ENCODE results near the gene PTPRG.

The PTPRG gene

DNA sequence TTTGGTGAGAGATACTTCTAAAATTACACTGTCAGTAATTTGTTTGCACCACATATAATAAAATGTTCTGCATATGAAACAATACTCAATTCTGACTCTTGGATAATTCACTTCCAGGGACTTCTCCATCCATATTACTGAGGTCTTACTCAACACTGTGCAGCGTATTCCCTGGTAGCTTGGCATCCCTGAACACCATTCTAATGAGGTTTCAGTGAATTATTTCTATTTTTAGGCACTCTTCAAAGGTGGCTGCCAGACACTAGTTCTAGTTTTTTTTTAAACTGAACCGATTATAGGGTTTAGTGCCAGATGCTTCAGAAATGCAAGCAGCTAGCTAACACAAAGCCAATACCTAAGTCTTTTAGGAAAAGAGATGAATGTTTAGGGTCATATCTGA, 528.7 kb downstream of the PTPRG start:
- no peaks in the 10 kb centered on the region for H3K4me1 Mint-ChIP-seq
- H3K36me3 Mint-ChIP-seq: no peaks in the 10 kb centered on the region
- H3K4me3 Mint-ChIP-seq: no peak overlapping the region
- CTCF ChIA-PET: no interaction called here
- no peak overlapping the region for H3K27ac Mint-ChIP-seq
- no peak for DNase-seq
- H3K27me3 Mint-ChIP-seq: no peaks in the 10 kb centered on the region
- H3K9me3 Mint-ChIP-seq: no peaks in the 10 kb centered on the region

DNA sequence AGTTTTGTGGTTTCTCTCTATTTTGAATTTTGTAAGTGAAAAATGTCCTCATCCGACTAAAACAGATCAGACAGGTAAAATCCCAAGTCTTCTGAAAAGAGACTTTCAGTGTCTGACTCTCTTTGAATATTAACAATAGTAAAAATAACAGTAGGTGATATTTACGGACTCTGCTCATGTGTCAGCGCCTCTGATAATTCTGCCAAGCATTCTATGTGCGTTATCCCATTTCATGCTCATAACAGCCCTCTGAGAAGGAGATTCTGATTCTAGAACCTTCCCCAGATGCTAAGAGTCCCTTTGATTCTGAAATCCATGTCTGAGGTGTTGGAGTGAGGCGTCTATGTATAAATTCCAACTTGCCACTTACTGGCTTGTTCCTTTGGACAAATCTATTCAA, 529.1 kb downstream of the PTPRG start:
- Mint-ChIP-seq H3K27ac (no peak overlapping the region), H3K4me1 (no peaks in the 10 kb centered on the region), H3K27me3 (no peaks in the 10 kb centered on the region), H3K4me3 (no peak overlapping the region), H3K9me3 (no peaks in the 10 kb centered on the region), H3K36me3 (no peaks in the 10 kb centered on the region)
- DNase-seq: no peak
- CTCF ChIA-PET: no interaction called here

DNA sequence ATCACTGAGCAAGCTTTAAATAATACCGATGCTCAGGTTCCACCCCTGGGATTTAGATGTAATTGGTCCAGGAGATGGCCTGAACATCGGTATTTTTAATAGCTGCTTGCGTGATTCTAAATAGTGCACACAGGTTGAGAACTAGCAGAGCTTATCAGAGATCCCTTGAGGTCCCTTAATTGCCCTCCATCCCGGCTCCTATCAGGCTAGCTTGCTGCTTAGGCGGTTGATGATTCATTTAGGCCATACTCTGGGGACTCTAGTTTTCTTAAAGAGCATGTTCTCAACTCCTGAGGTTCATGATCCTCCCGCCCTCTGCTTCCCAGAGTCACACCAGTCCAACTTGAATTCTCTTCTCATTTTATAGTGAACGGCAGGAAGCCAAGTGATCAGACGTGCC, 531.7 kb downstream of the PTPRG start:
- no peaks in the 10 kb centered on the region for H3K36me3 Mint-ChIP-seq
- H3K4me1 Mint-ChIP-seq: no peaks in the 10 kb centered on the region
- no peak overlapping the region for H3K27ac Mint-ChIP-seq
- no peak overlapping the region for H3K4me3 Mint-ChIP-seq
- H3K27me3 Mint-ChIP-seq: no peaks in the 10 kb centered on the region
- H3K9me3 Mint-ChIP-seq: no peaks in the 10 kb centered on the region
- CTCF ChIA-PET: no interaction called here
- DNase-seq: no peak

DNA sequence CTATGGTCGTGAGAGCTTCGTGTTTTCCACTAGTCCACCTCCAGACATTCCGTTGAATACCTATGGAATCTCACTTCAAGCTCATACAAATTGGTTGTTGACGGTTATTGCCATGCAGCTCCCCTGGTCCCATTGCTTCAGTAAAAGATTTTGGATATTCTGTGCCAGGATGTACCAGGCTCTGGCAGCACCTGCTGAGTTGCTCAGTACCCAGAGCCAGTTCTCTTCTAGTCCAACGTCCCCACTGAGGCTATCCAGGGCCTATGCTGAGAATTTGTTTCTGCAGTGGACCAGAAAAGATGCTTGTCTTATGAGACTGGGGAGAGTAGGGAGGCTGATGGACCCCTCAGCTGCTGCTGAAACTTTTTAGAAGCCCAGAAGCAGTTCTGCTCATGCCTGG, 533.1 kb downstream of the PTPRG start:
- Mint-ChIP-seq H3K27ac (no peak overlapping the region), H3K4me3 (no peak overlapping the region), H3K36me3 (no peaks in the 10 kb centered on the region), H3K9me3 (no peaks in the 10 kb centered on the region), H3K4me1 (no peaks in the 10 kb centered on the region), H3K27me3 (no peaks in the 10 kb centered on the region)
- DNase-seq: no peak
- CTCF ChIA-PET: no interaction called here

DNA sequence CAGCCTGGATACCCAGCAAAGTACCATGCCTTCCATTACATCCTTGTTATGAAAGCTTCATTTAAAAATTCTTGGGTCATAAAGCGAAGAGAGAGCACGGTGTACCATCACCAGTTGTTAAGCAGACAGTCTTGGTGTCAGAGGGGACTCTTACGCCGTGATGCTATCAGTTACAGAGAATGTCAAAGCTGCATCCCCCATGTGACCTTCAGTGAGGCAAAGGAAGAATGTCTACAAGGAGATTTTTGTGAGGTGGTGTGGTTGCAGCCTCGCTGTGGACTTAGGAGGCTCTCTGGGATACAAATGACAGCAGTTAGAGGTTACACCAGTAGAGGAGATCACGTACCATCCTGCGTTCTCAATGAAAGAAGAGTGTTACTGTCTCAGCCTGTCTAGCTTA, 533.7 kb downstream of the PTPRG start:
- CTCF ChIA-PET: no interaction called here
- Mint-ChIP-seq H3K4me1 (no peaks in the 10 kb centered on the region), H3K4me3 (no peak overlapping the region), H3K9me3 (no peaks in the 10 kb centered on the region), H3K27ac (no peak overlapping the region), H3K36me3 (no peaks in the 10 kb centered on the region), H3K27me3 (no peaks in the 10 kb centered on the region)
- DNase-seq: no peak

DNA sequence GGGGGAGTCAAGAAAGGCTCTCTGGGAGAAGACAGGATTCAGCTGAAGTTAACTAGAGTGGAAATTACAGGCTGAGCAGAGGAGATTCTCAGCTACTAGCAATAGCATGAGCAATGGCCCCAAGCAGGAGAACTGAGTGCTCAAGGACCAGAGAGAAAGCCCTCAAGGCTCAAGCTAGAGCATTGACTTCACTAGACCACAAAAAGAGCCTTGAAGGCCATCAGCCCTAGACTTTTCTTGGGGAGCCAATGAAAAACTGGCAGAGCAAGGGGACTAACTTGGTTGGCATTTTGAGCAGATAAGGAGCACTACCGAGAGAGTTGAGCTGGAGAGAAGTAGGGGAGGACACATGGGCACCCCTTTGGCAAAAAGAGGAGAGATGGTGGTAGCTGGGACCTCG, 534.4 kb downstream of the PTPRG start:
- no peaks in the 10 kb centered on the region for H3K4me1 Mint-ChIP-seq
- DNase-seq: no peak
- H3K9me3 Mint-ChIP-seq: no peaks in the 10 kb centered on the region
- no peak overlapping the region for H3K27ac Mint-ChIP-seq
- H3K27me3 Mint-ChIP-seq: no peaks in the 10 kb centered on the region
- no peaks in the 10 kb centered on the region for H3K36me3 Mint-ChIP-seq
- H3K4me3 Mint-ChIP-seq: no peak overlapping the region
- CTCF ChIA-PET: no interaction called here

DNA sequence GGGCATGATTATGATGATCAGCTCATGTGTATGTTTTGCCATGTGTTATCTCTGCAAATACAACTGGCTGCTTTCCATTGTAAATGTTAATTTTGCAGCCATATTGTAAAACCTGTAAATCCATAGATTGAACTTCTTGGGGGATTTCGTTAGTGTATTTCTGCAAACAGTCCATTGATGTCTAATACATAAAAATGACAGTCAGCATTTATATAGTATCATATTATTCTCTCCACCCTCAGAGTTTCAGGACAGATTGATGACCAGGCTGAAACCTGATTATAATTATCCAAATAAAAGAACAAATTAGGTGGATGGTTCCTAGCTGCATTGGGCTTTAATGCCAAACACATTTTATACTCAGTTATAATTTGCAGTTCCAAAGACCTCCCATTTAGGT, 535.1 kb downstream of the PTPRG start:
- Mint-ChIP-seq H3K27me3 (no peaks in the 10 kb centered on the region), H3K4me1 (no peaks in the 10 kb centered on the region), H3K27ac (no peak overlapping the region), H3K4me3 (no peak overlapping the region), H3K36me3 (no peaks in the 10 kb centered on the region), H3K9me3 (no peaks in the 10 kb centered on the region)
- DNase-seq: no peak
- CTCF ChIA-PET: no interaction called here

DNA sequence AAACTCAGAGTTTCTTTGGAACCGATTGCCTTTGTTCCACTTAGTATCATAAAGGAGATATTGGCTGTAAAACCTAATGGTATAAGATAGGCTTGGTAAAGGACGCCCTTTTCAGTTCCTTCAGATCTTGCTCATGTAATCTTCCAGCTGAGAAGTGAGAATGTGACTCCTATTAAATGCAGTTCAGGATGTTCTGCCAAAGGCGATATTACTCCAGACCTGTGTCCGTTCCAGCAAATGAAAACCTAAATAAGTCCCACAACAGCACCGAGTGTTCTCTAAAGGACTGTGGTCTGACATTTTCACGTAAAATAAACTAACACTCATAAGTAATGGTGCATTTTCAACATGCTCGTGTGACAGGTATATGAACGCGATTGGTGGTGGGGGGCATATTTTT, 535.8 kb downstream of the PTPRG start:
- Mint-ChIP-seq H3K9me3 (no peaks in the 10 kb centered on the region), H3K4me3 (no peak overlapping the region), H3K4me1 (no peaks in the 10 kb centered on the region), H3K27me3 (no peaks in the 10 kb centered on the region), H3K36me3 (no peaks in the 10 kb centered on the region), H3K27ac (no peak overlapping the region)
- DNase-seq: no peak
- CTCF ChIA-PET: no interaction called here

DNA sequence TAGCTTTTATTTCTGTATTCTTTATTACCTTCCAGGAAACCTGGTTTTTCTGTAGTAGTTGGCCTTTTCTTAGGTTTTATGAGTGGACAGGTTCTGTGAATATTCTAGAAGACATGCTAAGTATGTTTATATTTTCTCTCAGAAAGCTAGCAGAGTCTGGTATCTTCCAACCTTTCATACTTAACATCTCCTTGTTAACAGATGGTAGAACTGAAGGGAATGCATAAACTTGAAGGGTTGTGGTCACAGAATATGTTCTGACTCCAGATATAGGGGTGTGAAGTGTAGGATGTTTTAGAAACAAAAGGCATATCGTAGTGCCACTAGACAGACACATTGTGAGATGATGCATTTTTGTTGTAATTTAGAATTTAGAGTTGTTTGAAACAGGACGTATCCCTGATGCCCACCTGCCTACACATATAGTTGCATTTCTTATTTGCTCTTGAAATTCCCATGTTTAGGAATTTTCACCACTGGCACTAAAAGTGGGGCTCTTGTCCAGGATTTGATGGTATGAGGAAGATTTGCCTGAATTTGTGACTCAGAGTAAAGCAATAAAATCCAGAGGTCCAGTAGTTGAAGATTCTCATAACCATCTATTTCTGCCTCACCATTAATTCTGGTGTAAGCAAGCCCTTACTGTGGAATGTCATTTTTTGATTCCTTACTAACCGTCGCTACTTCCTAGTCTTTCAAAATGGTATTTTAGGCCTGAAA, 537.4 kb downstream of the PTPRG start:
- H3K4me1 Mint-ChIP-seq: no peaks in the 10 kb centered on the region
- H3K36me3 Mint-ChIP-seq: no peaks in the 10 kb centered on the region
- no peak overlapping the region for H3K4me3 Mint-ChIP-seq
- CTCF ChIA-PET: no interaction called here
- H3K9me3 Mint-ChIP-seq: no peaks in the 10 kb centered on the region
- H3K27ac Mint-ChIP-seq: no peak overlapping the region
- no peaks in the 10 kb centered on the region for H3K27me3 Mint-ChIP-seq
- no peak for DNase-seq

DNA sequence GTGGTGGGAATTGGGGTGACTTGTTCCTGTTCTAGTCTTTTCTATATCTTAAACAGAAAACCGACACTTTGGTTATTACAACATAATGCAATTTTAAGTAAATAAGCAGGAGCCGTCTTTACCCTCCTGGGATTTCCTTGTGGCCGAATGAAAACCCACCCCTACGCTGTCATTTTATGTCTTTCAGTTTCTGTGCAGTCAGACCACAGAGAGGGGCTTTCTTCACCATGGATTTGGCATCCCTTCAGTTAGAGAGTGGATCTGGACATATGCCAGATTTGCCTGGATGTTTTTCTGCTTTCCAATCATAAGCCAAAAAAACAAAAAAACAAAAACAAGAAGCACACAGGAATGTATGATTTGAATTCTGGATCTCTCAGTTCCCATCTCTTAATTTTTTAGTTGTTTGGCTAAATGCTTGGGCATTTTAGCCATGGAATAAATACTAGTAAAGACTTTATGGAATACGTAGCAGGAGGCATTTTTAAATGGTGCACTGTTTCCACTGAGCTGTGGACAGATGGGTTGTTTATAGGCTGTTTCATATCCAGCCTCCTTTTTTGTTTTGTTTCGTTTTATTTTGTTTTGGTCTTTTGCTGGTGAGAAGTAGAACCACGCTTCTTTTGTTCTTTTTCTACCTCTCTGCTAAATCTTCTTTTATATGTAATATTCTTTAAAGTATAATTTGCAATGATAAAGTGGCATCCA, 539.1 kb downstream of the PTPRG start:
- Mint-ChIP-seq H3K36me3 (no peaks in the 10 kb centered on the region), H3K9me3 (no peaks in the 10 kb centered on the region), H3K4me1 (no peaks in the 10 kb centered on the region), H3K4me3 (no peak overlapping the region), H3K27me3 (no peaks in the 10 kb centered on the region), H3K27ac (no peak overlapping the region)
- no peak for DNase-seq
- CTCF ChIA-PET: no interaction called here

DNA sequence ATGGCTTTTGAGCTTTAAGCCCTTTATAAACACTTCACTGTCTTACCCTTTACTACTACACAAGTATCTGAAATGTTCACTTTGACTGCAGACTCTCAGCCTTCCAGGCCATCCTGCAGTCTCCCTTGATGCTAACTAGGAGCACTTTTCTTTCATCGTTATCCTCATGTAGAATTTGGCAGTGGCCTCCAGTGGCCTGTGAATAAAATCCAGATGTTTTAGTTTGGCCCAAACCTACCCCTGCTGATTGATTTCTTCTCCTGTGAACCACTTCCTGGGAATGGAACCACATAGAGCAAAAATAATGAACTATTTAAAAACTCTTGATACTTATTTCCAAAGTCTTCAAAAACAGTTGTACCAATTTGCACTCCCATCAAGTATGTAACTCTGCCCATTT, 540.1 kb downstream of the PTPRG start:
- no peak overlapping the region for H3K4me3 Mint-ChIP-seq
- H3K4me1 Mint-ChIP-seq: no peaks in the 10 kb centered on the region
- no peak overlapping the region for H3K27ac Mint-ChIP-seq
- no peaks in the 10 kb centered on the region for H3K36me3 Mint-ChIP-seq
- DNase-seq: no peak
- H3K9me3 Mint-ChIP-seq: no peaks in the 10 kb centered on the region
- CTCF ChIA-PET: no interaction called here
- H3K27me3 Mint-ChIP-seq: no peaks in the 10 kb centered on the region

DNA sequence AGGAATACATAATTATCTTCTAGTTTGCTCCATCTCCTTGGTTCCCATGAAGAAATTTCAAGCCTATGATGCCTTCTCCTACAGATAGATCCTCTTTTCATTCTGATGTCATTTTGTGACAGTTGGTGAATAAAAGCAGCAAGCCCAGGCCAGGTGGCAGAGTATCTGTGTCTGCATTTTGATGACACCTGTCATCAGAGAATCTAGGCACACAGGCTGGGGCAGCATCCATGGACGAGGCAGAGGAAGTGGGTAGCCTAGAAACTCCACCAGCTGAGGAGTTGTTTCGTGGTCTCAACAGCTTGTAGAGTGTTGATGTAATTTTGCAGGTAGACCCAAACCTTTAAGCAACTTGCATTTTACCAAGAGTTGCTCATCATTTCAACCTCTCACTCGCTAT, 542.2 kb downstream of the PTPRG start:
- CTCF ChIA-PET: no interaction called here
- H3K9me3 Mint-ChIP-seq: peaks cover 2% of the 10 kb centered on the region
- no peaks in the 10 kb centered on the region for H3K4me1 Mint-ChIP-seq
- H3K4me3 Mint-ChIP-seq: no peak overlapping the region
- H3K27me3 Mint-ChIP-seq: no peaks in the 10 kb centered on the region
- H3K27ac Mint-ChIP-seq: no peak overlapping the region
- no peaks in the 10 kb centered on the region for H3K36me3 Mint-ChIP-seq
- DNase-seq: no peak

DNA sequence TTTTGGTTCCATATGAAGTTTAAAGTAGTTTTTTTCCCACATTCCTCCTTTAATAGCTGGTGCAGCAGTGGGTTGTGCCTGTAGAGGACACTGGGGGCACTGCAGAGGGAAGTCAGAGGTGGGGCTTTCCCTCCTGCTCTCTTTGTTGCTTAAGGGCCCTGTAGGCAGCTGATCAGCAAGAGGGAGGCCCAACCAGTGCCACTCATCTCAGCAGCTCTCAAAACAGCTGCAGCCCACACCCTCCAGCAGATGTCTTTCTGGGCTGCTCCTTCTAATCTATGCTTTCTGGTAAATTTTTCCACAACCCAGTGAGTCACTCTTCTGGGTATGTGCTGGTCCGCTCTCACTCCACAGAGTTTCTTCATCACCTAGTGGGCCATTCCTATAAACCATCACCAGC, 548.2 kb downstream of the PTPRG start:
- H3K4me3 Mint-ChIP-seq: no peak overlapping the region
- no peaks in the 10 kb centered on the region for H3K4me1 Mint-ChIP-seq
- H3K27ac Mint-ChIP-seq: no peak overlapping the region
- CTCF ChIA-PET: no interaction called here
- H3K27me3 Mint-ChIP-seq: no peaks in the 10 kb centered on the region
- no peak for DNase-seq
- peaks cover 2% of the 10 kb centered on the region for H3K9me3 Mint-ChIP-seq
- no peaks in the 10 kb centered on the region for H3K36me3 Mint-ChIP-seq

DNA sequence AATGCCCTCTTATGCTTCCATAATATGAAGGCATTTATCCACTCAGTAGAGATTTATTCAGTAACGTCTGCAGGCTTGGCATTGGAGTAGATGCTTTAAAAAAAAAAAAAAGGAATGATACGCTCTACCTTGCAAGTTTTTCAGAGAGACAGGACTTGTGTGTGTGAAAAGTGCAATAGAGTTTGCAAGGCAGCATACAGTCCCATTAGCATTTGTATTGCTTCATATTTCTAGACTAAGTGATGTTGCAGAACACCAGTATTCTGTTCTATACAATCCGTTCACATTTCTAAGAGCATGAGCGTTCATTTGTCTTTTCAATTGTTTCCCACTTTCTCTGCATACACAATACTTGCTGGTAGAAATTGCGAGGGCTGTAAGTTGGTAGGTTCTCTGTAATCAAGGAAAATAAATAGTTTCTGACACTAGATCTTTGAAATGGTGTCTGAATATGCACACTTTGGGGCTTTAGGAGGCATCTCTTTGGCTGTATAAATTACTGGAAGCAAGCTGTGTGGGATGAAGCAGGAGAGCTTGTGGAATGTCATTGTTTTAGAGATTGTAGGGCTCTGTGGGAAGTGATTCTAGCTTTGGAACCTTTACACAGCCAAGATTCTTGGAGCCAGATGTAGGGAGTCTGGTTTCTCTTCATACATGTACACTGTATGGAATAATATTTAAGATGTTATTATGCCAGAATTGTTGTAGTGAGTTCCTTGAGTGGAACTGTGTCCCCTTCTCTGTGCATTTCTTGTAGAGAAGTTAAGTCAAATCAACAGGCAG, 549.3 kb downstream of the PTPRG start:
- CTCF ChIA-PET: no interaction called here
- H3K36me3 Mint-ChIP-seq: no peaks in the 10 kb centered on the region

DNA sequence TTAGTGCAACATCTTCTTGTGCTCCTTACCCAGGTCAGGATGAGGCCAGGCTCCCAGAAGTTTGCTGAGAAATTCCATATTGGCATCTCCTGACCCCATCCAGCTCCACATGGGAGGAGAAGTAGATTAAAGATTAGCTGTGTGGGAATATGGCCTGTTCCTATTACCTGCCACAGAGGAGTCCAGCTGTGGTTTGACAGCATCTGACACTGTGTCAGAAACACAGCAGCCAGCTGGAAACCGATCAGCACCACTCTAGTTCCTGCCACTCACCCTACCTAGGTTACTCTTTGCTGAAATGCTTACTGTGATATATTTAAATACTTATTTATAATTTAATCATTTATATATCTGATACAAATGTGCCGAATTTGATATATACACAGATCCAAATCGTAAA, 551.7 kb downstream of the PTPRG start:
- H3K36me3 Mint-ChIP-seq: no peaks in the 10 kb centered on the region
- H3K27me3 Mint-ChIP-seq: no peaks in the 10 kb centered on the region
- peaks cover 1% of the 10 kb centered on the region for H3K9me3 Mint-ChIP-seq
- no peak overlapping the region for H3K4me3 Mint-ChIP-seq
- H3K27ac Mint-ChIP-seq: no peak overlapping the region
- CTCF ChIA-PET: no interaction called here
- H3K4me1 Mint-ChIP-seq: no peaks in the 10 kb centered on the region
- DNase-seq: no peak

More for the DNA sequence above, 549.3 kb downstream of the PTPRG start:
- Mint-ChIP-seq H3K4me1 (no peaks in the 10 kb centered on the region), H3K27me3 (no peaks in the 10 kb centered on the region), H3K27ac (no peak overlapping the region), H3K9me3 (peaks cover 2% of the 10 kb centered on the region), H3K4me3 (no peak overlapping the region)
- DNase-seq: no peak
